Prostate gland (tissue), 2 donors: ENCODE measurements around the gene SECTM1.

Source experiments
- POLR2A ChIP-seq: fragments of 450-650 bp; IDR thresholded peaks from one replicate; pipeline ENCODE4 v1.6.1; 2016; ENCODE audit warnings: antibody characterized with exemption, mild to moderate bottlenecking
- TF ChIP-seq, protein P1 (sequence below), 4 experiments: fragments of 200-600 bp in 2 of 4; fragments of 450-650 bp in 2 of 4; sonication (generic) in 2 of 4; IDR thresholded peaks; 1 replicate in 3 of 4; 2 replicates in 1 of 4; pipeline ENCODE4 v1.5.1; 2016 to 2019; ENCODE audit warnings: antibody characterized with exemption in 4 of 4, mild to moderate bottlenecking in 2 of 4, moderate library complexity in 2 of 4

DNA sequence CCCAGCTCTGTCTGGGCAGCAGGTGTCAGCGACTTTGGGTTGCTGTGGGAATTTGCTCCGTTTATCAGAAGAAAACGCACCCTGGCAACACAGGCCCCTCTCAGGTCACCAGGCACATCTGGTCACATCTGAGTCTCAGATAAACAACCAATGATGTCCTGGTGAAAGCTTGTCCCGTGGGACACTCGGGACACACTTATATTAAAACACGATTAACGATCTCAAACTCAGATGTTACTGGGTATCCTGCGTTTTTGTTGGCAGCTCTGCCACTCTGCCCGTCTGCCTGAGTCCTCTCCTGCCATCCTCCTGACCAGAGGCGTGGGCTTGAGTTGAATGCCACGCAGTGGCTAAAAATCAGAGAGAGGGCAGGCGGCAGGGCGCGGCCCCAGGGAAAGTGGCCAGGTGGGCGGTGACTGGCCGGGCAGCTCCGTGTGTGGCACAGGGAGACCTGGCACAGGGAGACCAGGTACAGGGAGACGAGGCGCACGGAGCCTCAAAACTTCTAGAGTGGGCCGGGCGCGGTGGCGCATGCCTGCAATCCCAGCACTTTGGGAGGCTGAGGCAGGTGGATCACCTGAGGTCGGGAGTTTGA, 2.1 kb downstream of the SECTM1 start:
- TF ChIP-seq, protein P1, sequence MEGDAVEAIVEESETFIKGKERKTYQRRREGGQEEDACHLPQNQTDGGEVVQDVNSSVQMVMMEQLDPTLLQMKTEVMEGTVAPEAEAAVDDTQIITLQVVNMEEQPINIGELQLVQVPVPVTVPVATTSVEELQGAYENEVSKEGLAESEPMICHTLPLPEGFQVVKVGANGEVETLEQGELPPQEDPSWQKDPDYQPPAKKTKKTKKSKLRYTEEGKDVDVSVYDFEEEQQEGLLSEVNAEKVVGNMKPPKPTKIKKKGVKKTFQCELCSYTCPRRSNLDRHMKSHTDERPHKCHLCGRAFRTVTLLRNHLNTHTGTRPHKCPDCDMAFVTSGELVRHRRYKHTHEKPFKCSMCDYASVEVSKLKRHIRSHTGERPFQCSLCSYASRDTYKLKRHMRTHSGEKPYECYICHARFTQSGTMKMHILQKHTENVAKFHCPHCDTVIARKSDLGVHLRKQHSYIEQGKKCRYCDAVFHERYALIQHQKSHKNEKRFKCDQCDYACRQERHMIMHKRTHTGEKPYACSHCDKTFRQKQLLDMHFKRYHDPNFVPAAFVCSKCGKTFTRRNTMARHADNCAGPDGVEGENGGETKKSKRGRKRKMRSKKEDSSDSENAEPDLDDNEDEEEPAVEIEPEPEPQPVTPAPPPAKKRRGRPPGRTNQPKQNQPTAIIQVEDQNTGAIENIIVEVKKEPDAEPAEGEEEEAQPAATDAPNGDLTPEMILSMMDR (IDR thresholded peaks at IDR 0.05): no peak
- TF ChIP-seq POLR2A: no peak
